HEK293 (cell line): ENCODE data around the gene MXI1.
A peak's percentile ranks its signal among the peaks of the same experiment; 100 is the strongest.

Experiments
- CTCF ChIA-PET: fragments of 350-600 bp; formaldehyde crosslinking; extraction: SDS; loops from one replicate; lab custom pipeline; 2021; ENCODE audit warnings: antibody characterized with exemption; lab: Yijun Ruan, JAX
- POLR2A ChIA-PET: fragments of 300-600 bp; formaldehyde crosslinking; extraction: SDS; loops from one replicate; lab custom pipeline; 2020; ENCODE audit warnings: antibody characterized with exemption, inconsistent platforms; lab: Yijun Ruan, JAX
- H3K27ac ChIP-seq: fragments of 200-500 bp; sonication (Bioruptor generic); 2 replicates; pipeline ENCODE4 v1.5.1; 2014; ENCODE audit warnings: low read depth, low read length, control low read depth, inconsistent platforms; ENCODE audit errors: extremely low read depth
- H3K36me3 ChIP-seq, 2 experiments: fragments of 200-500 bp in 1 of 2; sonication (Bioruptor generic) in 1 of 2; 1 replicate in 1 of 2; 2 replicates in 1 of 2; pipeline ENCODE4 v1.5.1; 2014 to 2017; ENCODE audit warnings: inconsistent platforms in 2 of 2, low read length in 2 of 2; ENCODE audit not compliant: control insufficient read depth in 2 of 2, insufficient read depth in 1 of 2
- H3K4me1 ChIP-seq: fragments of 200-500 bp; sonication (Bioruptor generic); 2 replicates; pipeline ENCODE4 v1.5.1; 2014; ENCODE audit warnings: mild to moderate bottlenecking, low read length, inconsistent platforms; ENCODE audit not compliant: control insufficient read depth, insufficient read depth
- H3K4me3 ChIP-seq: 2 replicates; pipeline ENCODE4 v1.5.1; 2011; ENCODE audit warnings: low read depth, mild to moderate bottlenecking, control low read depth, low read length, moderate library complexity
- H3K9me3 ChIP-seq: fragments of 200-500 bp; sonication (Bioruptor generic); 2 replicates; pipeline ENCODE4 v1.5.1; 2014; ENCODE audit warnings: low read depth, low read length, inconsistent platforms; ENCODE audit not compliant: control insufficient read depth, insufficient read depth
- BCL11B ChIP-seq: fragments of 450-650 bp; formaldehyde crosslinking; IDR thresholded peaks from 2 replicates; pipeline ENCODE4 v1.5.1; 2016; ENCODE audit warnings: low read depth, missing biosample characterization, missing genetic modification characterization
- CTCF ChIP-seq: fragments of 450-650 bp; formaldehyde crosslinking; IDR thresholded peaks from 2 replicates; pipeline ENCODE4 v1.5.1; 2016; ENCODE audit warnings: missing biosample characterization, missing genetic modification characterization
- IKZF3 ChIP-seq: fragments of 450-650 bp; IDR thresholded peaks from 2 replicates; pipeline ENCODE4 v1.5.0; 2018; ENCODE audit warnings: missing biosample characterization, mild to moderate bottlenecking, missing genetic modification characterization, moderate library complexity
- KLF9 ChIP-seq: fragments of 450-650 bp; formaldehyde crosslinking; IDR thresholded peaks from 2 replicates; pipeline ENCODE4 v1.5.1; 2016; ENCODE audit warnings: missing biosample characterization, missing genetic modification characterization, low read depth
- OVOL3 ChIP-seq: fragments of 450-650 bp; formaldehyde crosslinking; IDR thresholded peaks from 2 replicates; pipeline ENCODE4 v1.5.1; 2016; ENCODE audit warnings: missing biosample characterization, missing genetic modification characterization
- PRDM6 ChIP-seq: fragments of 450-650 bp; formaldehyde crosslinking; IDR thresholded peaks from 2 replicates; pipeline ENCODE4 v1.5.1; 2017; ENCODE audit warnings: missing biosample characterization, missing genetic modification characterization
- RBAK ChIP-seq: fragments of 450-650 bp; formaldehyde crosslinking; IDR thresholded peaks from 2 replicates; pipeline ENCODE4 v1.5.1; 2016; ENCODE audit warnings: missing biosample characterization, missing genetic modification characterization
- REPIN1 ChIP-seq: fragments of 450-650 bp; formaldehyde crosslinking; IDR thresholded peaks from 2 replicates; pipeline ENCODE4 v1.5.1; 2017; ENCODE audit warnings: missing biosample characterization, missing genetic modification characterization, low read depth
- ZFHX2 ChIP-seq: fragments of 450-650 bp; formaldehyde crosslinking; conservative IDR thresholded peaks from 2 replicates; pipeline ENCODE4 v1.5.1; 2016; ENCODE audit warnings: missing biosample characterization, missing genetic modification characterization
- ZNF132 ChIP-seq: fragments of 450-650 bp; formaldehyde crosslinking; IDR thresholded peaks from 2 replicates; pipeline ENCODE4 v1.5.1; 2017; ENCODE audit warnings: missing biosample characterization, missing genetic modification characterization, borderline replicate concordance
- ZNF138 ChIP-seq: fragments of 450-650 bp; formaldehyde crosslinking; IDR thresholded peaks from 2 replicates; pipeline ENCODE4 v1.5.1; 2016; ENCODE audit warnings: missing biosample characterization, missing genetic modification characterization, borderline replicate concordance
- ZNF157 ChIP-seq: fragments of 450-650 bp; formaldehyde crosslinking; IDR thresholded peaks from 2 replicates; pipeline ENCODE4 v1.5.1; 2016; ENCODE audit warnings: missing biosample characterization, missing genetic modification characterization
- ZNF19 ChIP-seq: fragments of 450-650 bp; formaldehyde crosslinking; IDR thresholded peaks from 2 replicates; pipeline ENCODE4; 2016; ENCODE audit warnings: missing biosample characterization, missing genetic modification characterization, low read depth
- ZNF239 ChIP-seq: fragments of 450-650 bp; formaldehyde crosslinking; IDR thresholded peaks from 2 replicates; pipeline ENCODE4 v1.5.1; 2016; ENCODE audit warnings: missing biosample characterization, missing genetic modification characterization
- ZNF292 ChIP-seq: fragments of 450-650 bp; formaldehyde crosslinking; IDR thresholded peaks from 2 replicates; pipeline ENCODE4 v1.5.1; 2016; ENCODE audit warnings: low read depth, missing biosample characterization, missing genetic modification characterization, borderline replicate concordance
- ZNF302 ChIP-seq: fragments of 450-650 bp; formaldehyde crosslinking; IDR thresholded peaks from 2 replicates; pipeline ENCODE4 v1.5.1; 2016; ENCODE audit warnings: missing biosample characterization, missing genetic modification characterization, low read depth
- ZNF324 ChIP-seq: fragments of 450-650 bp; formaldehyde crosslinking; IDR thresholded peaks from 2 replicates; pipeline ENCODE4 v1.5.1; 2016; ENCODE audit warnings: missing biosample characterization, missing genetic modification characterization
- ZNF394 ChIP-seq: fragments of 450-650 bp; formaldehyde crosslinking; IDR thresholded peaks from 2 replicates; pipeline ENCODE4 v1.5.1; 2016; ENCODE audit warnings: missing biosample characterization, missing genetic modification characterization, mild to moderate bottlenecking, moderate library complexity, borderline replicate concordance
- ZNF433 ChIP-seq: fragments of 450-650 bp; formaldehyde crosslinking; IDR thresholded peaks from 2 replicates; pipeline ENCODE4 v1.5.1; 2016; ENCODE audit warnings: missing biosample characterization, missing genetic modification characterization, low read depth
- ZNF449 ChIP-seq: fragments of 450-650 bp; formaldehyde crosslinking; IDR thresholded peaks from 2 replicates; pipeline ENCODE4 v1.5.1; 2017; ENCODE audit warnings: missing biosample characterization, mild to moderate bottlenecking, missing genetic modification characterization, moderate library complexity
- ZNF529 ChIP-seq: fragments of 450-650 bp; formaldehyde crosslinking; IDR thresholded peaks from 2 replicates; pipeline ENCODE4 v1.5.1; 2017; ENCODE audit warnings: missing genetic modification characterization, missing biosample characterization; ENCODE audit not compliant: insufficient replicate concordance
- ZNF561 ChIP-seq: fragments of 450-650 bp; IDR thresholded peaks from 2 replicates; pipeline ENCODE4 v1.5.1; 2018; ENCODE audit warnings: missing biosample characterization, missing genetic modification characterization, borderline replicate concordance
- ZNF624 ChIP-seq: fragments of 450-650 bp; formaldehyde crosslinking; IDR thresholded peaks from 2 replicates; pipeline ENCODE4 v1.5.1; 2017; ENCODE audit warnings: missing biosample characterization, missing genetic modification characterization
- ZNF792 ChIP-seq: fragments of 450-650 bp; formaldehyde crosslinking; IDR thresholded peaks from 2 replicates; pipeline ENCODE4 v1.5.1; 2016; ENCODE audit warnings: missing biosample characterization, missing genetic modification characterization

MXI1 gene

GRCh38 chr10:110233846-110234245 lies 26.4 kb downstream of the MXI1 start:
- H3K9me3 ChIP-seq, result no peaks in the 10 kb centered on the region
- POLR2A ChIA-PET, result no interaction called here
- H3K27ac ChIP-seq, result no peak overlapping the region
- no peak overlapping the region for H3K4me3 ChIP-seq
- no peaks in the 10 kb centered on the region for H3K4me1 ChIP-seq
- H3K36me3 ChIP-seq, result peaks cover 17 to 19% of the 10 kb centered on the region in 2 experiments; a peak in 2 of 3 replicates
- TF ChIP-seq OVOL3 (tag by site-specific recombination), result no peak
- no peak for TF ChIP-seq ZNF529
- no peak for TF ChIP-seq ZNF302 (tag by site-specific recombination)
- no peak for TF ChIP-seq IKZF3 (tag by site-specific recombination)
- TF ChIP-seq REPIN1, result no peak
- CTCF ChIA-PET, result interaction anchor here (1.8 kb wide), 1 partner anchor 96 kb away, joined by 6 read pairs; no protein-coding TSS in a partner anchor

- no peaks in the 10 kb centered on the region for H3K9me3 ChIP-seq
- POLR2A ChIA-PET, result no interaction called here
- CTCF ChIA-PET, result interaction anchor here (0.6 kb wide), 1 partner anchor 143 kb away, joined by 3 read pairs; no protein-coding TSS in a partner anchor
- peaks cover 7 to 15% of the 10 kb centered on the region in 2 experiments; a peak in 2 of 3 replicates for H3K36me3 ChIP-seq
- no peak overlapping the region for H3K4me3 ChIP-seq
- H3K27ac ChIP-seq, result no peak overlapping the region
- H3K4me1 ChIP-seq, result peaks cover 15% of the 10 kb centered on the region
- no peak for TF ChIP-seq ZNF792 (tag by site-specific recombination)
- TF ChIP-seq ZNF449, result peak; percentile 94
Observed at GRCh38 chr10:110237894-110238480, 30.6 kb downstream of the MXI1 start.

- Histone ChIP-seq H3K4me1 (peaks cover 15% of the 10 kb centered on the region), H3K9me3 (no peaks in the 10 kb centered on the region), H3K36me3 (peaks cover 7 to 16% of the 10 kb centered on the region in 2 experiments; a peak in 2 of 3 replicates), H3K4me3 (no peak overlapping the region), H3K27ac (no peak overlapping the region)
- CTCF ChIA-PET, result interaction anchor here (0.5 to 1.6 kb wide), 5 partner anchors 34 to 102 kb away, joined by 3 to 6 read pairs (median 3); no protein-coding TSS in a partner anchor
- POLR2A ChIA-PET, result no interaction called here
- TF ChIP-seq ZNF624 (tag by site-specific recombination) (no peak), KLF9 (no peak), ZNF157 (no peak), CTCF (tag by site-specific recombination) (no peak), ZNF132 (tag by site-specific recombination) (no peak), PRDM6 (tag by site-specific recombination) (no peak), RBAK (tag by site-specific recombination) (no peak), ZFHX2 (tag by site-specific recombination) (no peak), ZNF433 (tag by site-specific recombination) (no peak), BCL11B (tag by site-specific recombination) (no peak), ZNF449 (no peak), ZNF394 (tag by site-specific recombination) (no peak), ZNF561 (tag by site-specific recombination) (no peak), ZNF239 (no peak), ZNF138 (tag by site-specific recombination) (no peak), ZNF19 (no peak), ZNF292 (tag by site-specific recombination) (no peak), ZNF324 (tag by site-specific recombination) (no peak)
Observed at GRCh38 chr10:110239892-110240291, 32.5 kb downstream of the MXI1 start.
